ENCODE measurements around the gene PGD.

- no peak for TF ChIP-seq ZBTB11 (CRISPR knock-in tag; IDR thresholded peaks at IDR 0.05)
- no peak for TF ChIP-seq FOXK2 (IDR thresholded peaks at IDR 0.05)
- TF ChIP-seq ELK1 (IDR thresholded peaks at IDR 0.05; ENCODE audit: low read depth, low read length), result no peak
- no peak for TF ChIP-seq RAD21 (IDR thresholded peaks at IDR 0.05; ENCODE audit: insufficient read depth, low read depth, low read length)
- TF ChIP-seq HDGF (IDR thresholded peaks at IDR 0.05), result no peak
- TF ChIP-seq POLR2A (IDR thresholded peaks at IDR 0.05; ENCODE audit: low read depth, low read length), result no peak
- no peak for TF ChIP-seq NBN (IDR thresholded peaks at IDR 0.05)
- TF ChIP-seq MAX (IDR thresholded peaks at IDR 0.05; ENCODE audit: low read depth, low read length), result no peak
- TF ChIP-seq NFYB (IDR thresholded peaks at IDR 0.05; ENCODE audit: insufficient read depth, low read depth, low read length), result no peak
Measured at GRCh38 chr1:10444795-10445397, 46.0 kb downstream of the PGD start.

Data from GM12878 (cell line).